IMR-90 (cell line): ENCODE measurements around the gene UPK1B. TPM values are rescaled to one million over a fixed set of nuclear protein-coding genes. Genes with fewer than 3 reads are reported as not detected.

ENCODE experiments used
- ATAC-seq: fragments of 200-7000 bp; cut with Tn5 transposase; 2 replicates; pipeline ENCODE4 v1.9.1; 2020; ENCODE audit warnings: low read depth, mild to moderate bottlenecking, moderate library complexity
- BruUV-seq: library from RNA; stranded (reverse); fragments of 400-500 nt; replicated peaks from 2 replicates; lab custom pipeline; 2021; lab: Mats Ljungman, UMichigan
- CTCF ChIA-PET: fragments of 300-600 bp; formaldehyde crosslinking; extraction: SDS; loops from one replicate; lab custom pipeline; 2021; ENCODE audit warnings: antibody characterized with exemption; lab: Yijun Ruan, JAX
- POLR2A ChIA-PET: fragments of 300-600 bp; sonication (Branson Sonifier 250); formaldehyde crosslinking; loops from one replicate; lab custom pipeline; 2022; ENCODE audit warnings: antibody characterized with exemption; ENCODE audit not compliant: unreplicated experiment; lab: Charles Lee
- DNase-seq: peaks from one replicate; pipeline ENCODE4 v3.0.0; 2013
- H2AFZ ChIP-seq: replicated peaks from 2 replicates; pipeline ENCODE3; 2013; ENCODE audit warnings: low read length, mild to moderate bottlenecking; ENCODE audit not compliant: poor library complexity
- H2AK5ac ChIP-seq: 2 replicates; pipeline ENCODE4 v1.6.1; 2013; ENCODE audit warnings: low read depth, low read length, inconsistent platforms
- H2AK9ac ChIP-seq: replicated peaks from 2 replicates; pipeline ENCODE3; 2013; ENCODE audit warnings: mild to moderate bottlenecking, low read depth, low read length, moderate library complexity; ENCODE audit not compliant: poor library complexity
- H2BK120ac ChIP-seq: 2 replicates; pipeline ENCODE4 v1.6.1; 2013; ENCODE audit warnings: low read depth, low read length, inconsistent platforms
- H2BK15ac ChIP-seq: 3 replicates; pipeline ENCODE4 v1.6.1; 2013; ENCODE audit warnings: low read depth, low read length, inconsistent platforms
- H2BK20ac ChIP-seq: 2 replicates; pipeline ENCODE4 v1.6.1; 2013; ENCODE audit warnings: low read depth, mild to moderate bottlenecking, inconsistent platforms, low read length, moderate library complexity
- H2BK5ac ChIP-seq: 2 replicates; pipeline ENCODE4 v1.6.1; 2013; ENCODE audit warnings: mild to moderate bottlenecking, low read depth, low read length, inconsistent platforms; ENCODE audit not compliant: poor library complexity, severe bottlenecking
- H3K14ac ChIP-seq: replicated peaks from 2 replicates; pipeline ENCODE4 v1.6.1; 2013; ENCODE audit warnings: low read depth, low read length, inconsistent platforms
- H3K18ac ChIP-seq: 2 replicates; pipeline ENCODE4 v1.6.1; 2013; ENCODE audit warnings: low read depth, low read length, control low read depth
- H3K23ac ChIP-seq: 2 replicates; pipeline ENCODE4 v1.6.1; 2013; ENCODE audit warnings: low read depth, low read length, inconsistent platforms
- H3K27ac ChIP-seq: 2 replicates; pipeline ENCODE4 v1.5.1; 2013; ENCODE audit warnings: mild to moderate bottlenecking, control low read depth, low read length; ENCODE audit not compliant: insufficient read depth
- H3K27me3 ChIP-seq: 2 replicates; pipeline ENCODE4 v1.6.1; 2013; ENCODE audit warnings: low read length; ENCODE audit not compliant: control insufficient read depth, insufficient read depth
- H3K36me3 ChIP-seq: 2 replicates; pipeline ENCODE4 v1.6.1; 2013; ENCODE audit warnings: low read length, mixed read lengths; ENCODE audit not compliant: control insufficient read depth, insufficient read depth
- H3K4ac ChIP-seq: 2 replicates; pipeline ENCODE4 v1.6.1; 2013; ENCODE audit warnings: low read depth, low read length, inconsistent platforms
- H3K4me1 ChIP-seq: 2 replicates; pipeline ENCODE4 v1.6.1; 2013; ENCODE audit warnings: low read length, mixed read lengths; ENCODE audit not compliant: control insufficient read depth, insufficient read depth
- H3K4me2 ChIP-seq: 2 replicates; pipeline ENCODE4 v1.6.1; 2013; ENCODE audit warnings: low read depth, mild to moderate bottlenecking, control low read depth, low read length, moderate library complexity
- H3K4me3 ChIP-seq: 2 replicates; pipeline ENCODE4 v1.5.1; 2013; ENCODE audit warnings: low read depth, mild to moderate bottlenecking, control low read depth, low read length, moderate library complexity; ENCODE audit not compliant: insufficient read depth
- H3K56ac ChIP-seq: 2 replicates; pipeline ENCODE4 v1.6.1; 2013; ENCODE audit warnings: low read length, inconsistent platforms; ENCODE audit not compliant: insufficient read depth; ENCODE audit errors: extremely low read depth
- H3K79me1 ChIP-seq, 2 experiments: 2 replicates each; pipeline ENCODE4 v1.6.1; 2013; ENCODE audit warnings: low read length in 2 of 2, inconsistent platforms in 1 of 2, low read depth in 1 of 2
- H3K9ac ChIP-seq: 2 replicates; pipeline ENCODE4 v1.6.1; 2013; ENCODE audit warnings: low read depth, low read length, control low read depth
- H3K9me1 ChIP-seq: 2 replicates; pipeline ENCODE4 v1.6.1; 2013; ENCODE audit warnings: low read length, inconsistent platforms; ENCODE audit not compliant: insufficient read depth
- H3K9me3 ChIP-seq: 2 replicates; pipeline ENCODE4 v1.6.1; 2013; ENCODE audit warnings: low read length; ENCODE audit not compliant: control insufficient read depth, insufficient read depth
- H4K20me1 ChIP-seq: 2 replicates; pipeline ENCODE4 v1.6.1; 2013; ENCODE audit warnings: low read length, inconsistent platforms; ENCODE audit not compliant: insufficient read depth
- H4K5ac ChIP-seq: 2 replicates; pipeline ENCODE4 v1.6.1; 2013; ENCODE audit warnings: mild to moderate bottlenecking, low read depth, low read length, control low read depth
- H4K8ac ChIP-seq, 2 experiments: 2 replicates each; pipeline ENCODE4 v1.6.1; 2013; ENCODE audit warnings: low read depth in 2 of 2, low read length in 2 of 2, control low read depth in 1 of 2, inconsistent platforms in 1 of 2
- H4K91ac ChIP-seq: 2 replicates; pipeline ENCODE4 v1.6.1; 2013; ENCODE audit warnings: low read depth, low read length, inconsistent platforms; ENCODE audit not compliant: insufficient read depth
- CEBPB ChIP-seq: IDR thresholded peaks from 2 replicates; pipeline ENCODE4 v1.6.1; 2012; ENCODE audit warnings: low read depth, low read length, improper control_type of control experiment
- CHD1 ChIP-seq: IDR thresholded peaks from 2 replicates; pipeline ENCODE4 v1.6.1; 2012; ENCODE audit warnings: low read depth, low read length, improper control_type of control experiment
- CTCF ChIP-seq: conservative IDR thresholded peaks from 2 replicates; pipeline ENCODE4 v1.5.1; 2012; ENCODE audit warnings: mild to moderate bottlenecking, low read depth, low read length, improper control_type of control experiment
- ELK1 ChIP-seq: fragments of 150-350 bp; IDR thresholded peaks from 2 replicates; pipeline ENCODE4 v1.6.1; 2016; ENCODE audit warnings: low read depth, mild to moderate bottlenecking, low read length, moderate library complexity, borderline replicate concordance
- FOS ChIP-seq: fragments of 150-350 bp; IDR thresholded peaks from 2 replicates; pipeline ENCODE4 v1.6.1; 2016; ENCODE audit warnings: low read depth, low read length
- MAFK ChIP-seq: IDR thresholded peaks from 2 replicates; pipeline ENCODE4 v1.6.1; 2012; ENCODE audit warnings: low read depth, low read length, improper control_type of control experiment
- MAZ ChIP-seq: IDR thresholded peaks from 2 replicates; pipeline ENCODE4 v1.6.1; 2012; ENCODE audit warnings: low read depth, mild to moderate bottlenecking, low read length, improper control_type of control experiment, moderate library complexity, borderline replicate concordance
- MXI1 ChIP-seq: IDR thresholded peaks from 2 replicates; pipeline ENCODE4 v1.6.1; 2012; ENCODE audit warnings: low read depth, mild to moderate bottlenecking, low read length, moderate library complexity, borderline replicate concordance
- POLR2A ChIP-seq: IDR thresholded peaks from 2 replicates; pipeline ENCODE4 v1.6.1; 2012; ENCODE audit warnings: mild to moderate bottlenecking, low read depth, low read length
- RAD21 ChIP-seq: IDR thresholded peaks from 2 replicates; pipeline ENCODE4 v1.6.1; 2012; ENCODE audit warnings: low read length, improper control_type of control experiment
- RCOR1 ChIP-seq: IDR thresholded peaks from 2 replicates; pipeline ENCODE4 v1.6.1; 2012; ENCODE audit warnings: mild to moderate bottlenecking, low read length, improper control_type of control experiment; ENCODE audit not compliant: insufficient replicate concordance
- RFX5 ChIP-seq: IDR thresholded peaks from 2 replicates; pipeline ENCODE4 v1.8.0; 2012; ENCODE audit warnings: low read depth, mild to moderate bottlenecking, low read length, moderate library complexity
- SMC3 ChIP-seq: fragments of 150-350 bp; IDR thresholded peaks from 2 replicates; pipeline ENCODE4 v1.6.1; 2016; ENCODE audit warnings: low read depth, mild to moderate bottlenecking, antibody characterized with exemption, low read length, moderate library complexity
- USF2 ChIP-seq: fragments of 150-350 bp; IDR thresholded peaks from 2 replicates; pipeline ENCODE4 v1.6.1; 2017; ENCODE audit warnings: mild to moderate bottlenecking, antibody characterized with exemption, low read length, low read depth
- WGBS, 2 experiments: methylation state at CpG; one replicate each; pipeline versions ENCODE4 v1.1.5 to v1.1.7; 2013; ENCODE audit warnings: missing lambda C conversion rate in 2 of 2; ENCODE audit not compliant: insufficient read length in 1 of 2; ENCODE audit errors: extremely low coverage in 2 of 2; 5-methylcytosine and 5-hydroxymethylcytosine counted together
- dilution Hi-C: fragments of 300-500 bp; cut with HindIII; formaldehyde crosslinking; loops from one replicate; pipeline ENCODE4 v1.14.3; 2018; ENCODE audit warnings: low sequenced_read_pairs; ENCODE audit not compliant: unreplicated experiment
- in situ Hi-C: fragments of 300-500 bp; cut with MboI; formaldehyde crosslinking; loops from 3 replicates; pipeline ENCODE4 v1.14.3; 2019; ENCODE audit warnings: low sequenced_read_pairs, inconsistent platforms, mixed read lengths
- intact Hi-C: fragments of 100-400 bp; cut with micrococcal nuclease; formaldehyde crosslinking; loops from 2 replicates; pipeline ENCODE4 v1.10.0; 2022
- polyA plus RNA-seq, 3 experiments: library from polyadenylated mRNA; depleted of rRNA; stranded (reverse); fragments of >200 nt; gene quantifications; 2 replicates each; pipeline ENCODE4 v1.2.3, GENCODE V29; 2012; ENCODE audit warnings: low replicate concordance in 1 of 3
- total RNA-seq: library from RNA; depleted of rRNA; stranded (reverse); fragments of >200 nt; gene quantifications from 2 replicates; pipeline ENCODE4 v1.2.3, GENCODE V29; 2012

The UPK1B gene
- total and polyA plus RNA-seq, 2 of the 4 experiments (the other 2 are of a cell fraction), result 0.36 to 0.55 TPM

GRCh38 chr3:119235151-119235550 is 61.8 kb downstream of the UPK1B start:
- H3K4me2 ChIP-seq, result peak overlapping the region; percentile 27; the same call in 1 of the 2 replicates
- H3K9me3 ChIP-seq, result no peaks in the 10 kb centered on the region
- H3K4ac ChIP-seq, result peak overlapping the region; percentile 12; the same call in 1 of the 2 replicates
- peaks cover 16 to 48% of the 10 kb centered on the region in 2 experiments for H3K79me1 ChIP-seq
- no peak overlapping the region for H2AK5ac ChIP-seq
- peak; percentile 61 for DNase-seq
- peak overlapping the region; percentile 37 for H2BK5ac ChIP-seq
- ChIA-PET CTCF (no interaction called here), POLR2A (no interaction called here)
- H2BK20ac ChIP-seq, result no peak overlapping the region
- TF ChIP-seq RFX5 (no peak), MXI1 (no peak), MAFK (no peak), RCOR1 (no peak), CTCF (no peak), CEBPB (no peak), ELK1 (no peak), CHD1 (no peak), POLR2A (no peak), FOS (no peak), RAD21 (no peak), USF2 (no peak), SMC3 (no peak), MAZ (no peak)
- intact Hi-C loops, result no loop called here
- in situ Hi-C loops, result no loop called here
- no peak overlapping the region for H3K56ac ChIP-seq
- H2AFZ ChIP-seq, result peak overlapping the region; percentile 68
- H3K4me3 ChIP-seq, result no peak overlapping the region
- peaks cover 6% of the 10 kb centered on the region; the same call in 1 of the 2 replicates for H4K20me1 ChIP-seq
- H3K23ac ChIP-seq, result no peak overlapping the region
- WGBS, 2 experiments, result no CpG with 5 or more reads among the region's 1 CpG
- H4K5ac ChIP-seq, result no peak overlapping the region
- no peaks in the 10 kb centered on the region for H3K27me3 ChIP-seq
- peak overlapping the region; percentile 20 for H2AK9ac ChIP-seq
- peaks cover 5% of the 10 kb centered on the region; the same call in 1 of the 2 replicates for H3K4me1 ChIP-seq
- no TSS peak for BruUV-seq
- H3K9me1 ChIP-seq, result peaks cover 8% of the 10 kb centered on the region
- no peak overlapping the region for H2BK15ac ChIP-seq
- ATAC-seq, result peak; percentile 69
- H3K36me3 ChIP-seq, result peaks cover 21% of the 10 kb centered on the region
- no peak overlapping the region for H3K27ac ChIP-seq
- H2BK120ac ChIP-seq, result 0 out of 2 replicates have a peak overlapping the region, but pooled peaks have one; percentile 9
- H3K18ac ChIP-seq, result no peak overlapping the region
- no peak overlapping the region for H3K9ac ChIP-seq
- H4K91ac ChIP-seq, result 0 out of 2 replicates have a peak overlapping the region, but pooled peaks have one; percentile 11
- H3K14ac ChIP-seq, result no peak overlapping the region
- dilution Hi-C loops, result no loop called here
- H4K8ac ChIP-seq, result peak overlapping the region in 1 of 2 experiments; percentile 18; a peak in 1 of 4 replicates
